ENCODE measurements around the gene ST6GAL2.

DNA sequence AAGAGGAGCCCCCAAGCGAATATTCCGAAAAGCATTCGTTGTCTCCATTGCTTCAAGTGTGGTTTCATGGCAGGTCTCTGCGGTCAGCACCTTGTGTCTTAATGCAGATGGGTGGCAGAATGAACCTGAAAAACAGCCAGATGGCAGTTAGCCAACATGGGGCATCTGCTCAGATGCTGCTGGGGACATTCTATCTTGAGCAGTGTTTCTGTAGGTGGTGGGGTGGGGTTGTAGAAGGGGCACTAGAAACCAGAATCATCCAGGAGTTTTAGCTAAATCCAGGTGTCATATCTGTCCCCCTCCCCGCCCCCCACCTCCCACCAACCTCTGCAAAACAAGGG lies 42.1 kb downstream of the ST6GAL2 start:
- no peak for TF ChIP-seq SP1 (IDR thresholded peaks at IDR 0.05)
- TF ChIP-seq, protein P1, sequence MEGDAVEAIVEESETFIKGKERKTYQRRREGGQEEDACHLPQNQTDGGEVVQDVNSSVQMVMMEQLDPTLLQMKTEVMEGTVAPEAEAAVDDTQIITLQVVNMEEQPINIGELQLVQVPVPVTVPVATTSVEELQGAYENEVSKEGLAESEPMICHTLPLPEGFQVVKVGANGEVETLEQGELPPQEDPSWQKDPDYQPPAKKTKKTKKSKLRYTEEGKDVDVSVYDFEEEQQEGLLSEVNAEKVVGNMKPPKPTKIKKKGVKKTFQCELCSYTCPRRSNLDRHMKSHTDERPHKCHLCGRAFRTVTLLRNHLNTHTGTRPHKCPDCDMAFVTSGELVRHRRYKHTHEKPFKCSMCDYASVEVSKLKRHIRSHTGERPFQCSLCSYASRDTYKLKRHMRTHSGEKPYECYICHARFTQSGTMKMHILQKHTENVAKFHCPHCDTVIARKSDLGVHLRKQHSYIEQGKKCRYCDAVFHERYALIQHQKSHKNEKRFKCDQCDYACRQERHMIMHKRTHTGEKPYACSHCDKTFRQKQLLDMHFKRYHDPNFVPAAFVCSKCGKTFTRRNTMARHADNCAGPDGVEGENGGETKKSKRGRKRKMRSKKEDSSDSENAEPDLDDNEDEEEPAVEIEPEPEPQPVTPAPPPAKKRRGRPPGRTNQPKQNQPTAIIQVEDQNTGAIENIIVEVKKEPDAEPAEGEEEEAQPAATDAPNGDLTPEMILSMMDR (IDR thresholded peaks at IDR 0.05; ENCODE audit: low read depth, low read length, missing input control), result no peak
- no peak for TF ChIP-seq FOXA2 (IDR thresholded peaks at IDR 0.05)
- no peak for TF ChIP-seq JUND (IDR thresholded peaks at IDR 0.05)
- TF ChIP-seq, protein P2, sequence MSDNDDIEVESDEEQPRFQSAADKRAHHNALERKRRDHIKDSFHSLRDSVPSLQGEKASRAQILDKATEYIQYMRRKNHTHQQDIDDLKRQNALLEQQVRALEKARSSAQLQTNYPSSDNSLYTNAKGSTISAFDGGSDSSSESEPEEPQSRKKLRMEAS (IDR thresholded peaks at IDR 0.05), result no peak
- TF ChIP-seq, protein P3, sequence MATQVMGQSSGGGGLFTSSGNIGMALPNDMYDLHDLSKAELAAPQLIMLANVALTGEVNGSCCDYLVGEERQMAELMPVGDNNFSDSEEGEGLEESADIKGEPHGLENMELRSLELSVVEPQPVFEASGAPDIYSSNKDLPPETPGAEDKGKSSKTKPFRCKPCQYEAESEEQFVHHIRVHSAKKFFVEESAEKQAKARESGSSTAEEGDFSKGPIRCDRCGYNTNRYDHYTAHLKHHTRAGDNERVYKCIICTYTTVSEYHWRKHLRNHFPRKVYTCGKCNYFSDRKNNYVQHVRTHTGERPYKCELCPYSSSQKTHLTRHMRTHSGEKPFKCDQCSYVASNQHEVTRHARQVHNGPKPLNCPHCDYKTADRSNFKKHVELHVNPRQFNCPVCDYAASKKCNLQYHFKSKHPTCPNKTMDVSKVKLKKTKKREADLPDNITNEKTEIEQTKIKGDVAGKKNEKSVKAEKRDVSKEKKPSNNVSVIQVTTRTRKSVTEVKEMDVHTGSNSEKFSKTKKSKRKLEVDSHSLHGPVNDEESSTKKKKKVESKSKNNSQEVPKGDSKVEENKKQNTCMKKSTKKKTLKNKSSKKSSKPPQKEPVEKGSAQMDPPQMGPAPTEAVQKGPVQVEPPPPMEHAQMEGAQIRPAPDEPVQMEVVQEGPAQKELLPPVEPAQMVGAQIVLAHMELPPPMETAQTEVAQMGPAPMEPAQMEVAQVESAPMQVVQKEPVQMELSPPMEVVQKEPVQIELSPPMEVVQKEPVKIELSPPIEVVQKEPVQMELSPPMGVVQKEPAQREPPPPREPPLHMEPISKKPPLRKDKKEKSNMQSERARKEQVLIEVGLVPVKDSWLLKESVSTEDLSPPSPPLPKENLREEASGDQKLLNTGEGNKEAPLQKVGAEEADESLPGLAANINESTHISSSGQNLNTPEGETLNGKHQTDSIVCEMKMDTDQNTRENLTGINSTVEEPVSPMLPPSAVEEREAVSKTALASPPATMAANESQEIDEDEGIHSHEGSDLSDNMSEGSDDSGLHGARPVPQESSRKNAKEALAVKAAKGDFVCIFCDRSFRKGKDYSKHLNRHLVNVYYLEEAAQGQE (IDR thresholded peaks at IDR 0.05), result no peak
- no peak for TF ChIP-seq GABPA (IDR thresholded peaks at IDR 0.05 in 1 of 2, conservative IDR thresholded peaks at IDR 0.05 in 1 of 2)
- no peak for TF ChIP-seq NR2F2 (IDR thresholded peaks at IDR 0.05)
- TF ChIP-seq RAD21 (IDR thresholded peaks at IDR 0.05), result no peak
- no peak for TF ChIP-seq TAF1 (conservative IDR thresholded peaks at IDR 0.05)
- TF ChIP-seq, protein P4, sequence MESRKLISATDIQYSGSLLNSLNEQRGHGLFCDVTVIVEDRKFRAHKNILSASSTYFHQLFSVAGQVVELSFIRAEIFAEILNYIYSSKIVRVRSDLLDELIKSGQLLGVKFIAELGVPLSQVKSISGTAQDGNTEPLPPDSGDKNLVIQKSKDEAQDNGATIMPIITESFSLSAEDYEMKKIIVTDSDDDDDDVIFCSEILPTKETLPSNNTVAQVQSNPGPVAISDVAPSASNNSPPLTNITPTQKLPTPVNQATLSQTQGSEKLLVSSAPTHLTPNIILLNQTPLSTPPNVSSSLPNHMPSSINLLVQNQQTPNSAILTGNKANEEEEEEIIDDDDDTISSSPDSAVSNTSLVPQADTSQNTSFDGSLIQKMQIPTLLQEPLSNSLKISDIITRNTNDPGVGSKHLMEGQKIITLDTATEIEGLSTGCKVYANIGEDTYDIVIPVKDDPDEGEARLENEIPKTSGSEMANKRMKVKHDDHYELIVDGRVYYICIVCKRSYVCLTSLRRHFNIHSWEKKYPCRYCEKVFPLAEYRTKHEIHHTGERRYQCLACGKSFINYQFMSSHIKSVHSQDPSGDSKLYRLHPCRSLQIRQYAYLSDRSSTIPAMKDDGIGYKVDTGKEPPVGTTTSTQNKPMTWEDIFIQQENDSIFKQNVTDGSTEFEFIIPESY (IDR thresholded peaks at IDR 0.05), result no peak

Data from liver (tissue), 3 donors.